Left colon (tissue), 2 donors: ENCODE data around the gene COL28A1. TPM values are rescaled to one million over a fixed set of nuclear protein-coding genes. Genes with fewer than 3 reads are reported as not detected.
A peak's percentile ranks its signal among the peaks of the same experiment; 100 is the strongest.
"Not testable (repeated sequence)": the region's sequence is repeated elsewhere in the genome, so short reads cannot be mapped to it uniquely, and the experiment has no call there.

Experiments used
- ATAC-seq: fragments of 200-7000 bp; cut with Tn5 transposase; one replicate; pipeline ENCODE4 v1.9.1; 2020; ENCODE audit warnings: mild to moderate bottlenecking, moderate library complexity
- DNase-seq, 2 donors: peaks; one replicate each; pipeline ENCODE4 v3.0.0-alpha.2; 2020
- intact Hi-C, 2 donors: fragments of 100-400 bp; cut with DNase I in 1 of 2; cut with micrococcal nuclease in 1 of 2; formaldehyde crosslinking; loops; one replicate each; pipeline versions ENCODE4 v1.11.2 to v1.14.0; 2022; cut with DNase I, micrococcal nuclease
- total RNA-seq, 2 donors: library from RNA; stranded (reverse); fragmentation: NEBNext Ultra II Directional; extraction: Animal tissue kit (Norgen Biotek cat#: 25700); gene quantifications; one replicate each; pipeline ENCODE4 v1.2.1, GENCODE V29; 2021
- donor health status: DM: no; HTN: no; CAD: no.
- donor health status: DM: yes; HTN: yes; CAD: no.

Gene COL28A1
- total RNA-seq, 2 donors from 2014 or later, result 3.2 to 5.1 TPM

DNA sequence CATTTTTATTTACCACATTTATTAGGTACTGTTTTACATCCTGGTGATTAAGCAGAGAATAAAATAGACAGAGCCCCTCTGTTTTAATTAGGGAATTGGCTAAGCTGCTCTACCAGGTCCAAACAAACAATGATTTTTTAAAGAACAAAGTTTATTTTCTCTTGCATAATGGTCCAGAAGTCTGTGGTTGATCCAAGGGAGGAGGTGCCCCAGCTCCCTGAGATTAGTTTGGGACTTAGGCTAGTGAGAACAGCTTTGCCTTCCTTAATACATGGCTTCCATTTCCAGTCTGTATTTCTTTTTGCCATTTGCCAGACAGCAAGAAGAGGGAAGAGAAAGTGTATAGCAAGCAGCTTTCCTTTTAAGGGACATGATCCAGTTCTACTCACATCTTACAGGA is 28.1 kb upstream of the COL28A1 start:
- no peak for ATAC-seq
- intact Hi-C loops, result no loop called here
- DNase-seq, result no peak

DNA sequence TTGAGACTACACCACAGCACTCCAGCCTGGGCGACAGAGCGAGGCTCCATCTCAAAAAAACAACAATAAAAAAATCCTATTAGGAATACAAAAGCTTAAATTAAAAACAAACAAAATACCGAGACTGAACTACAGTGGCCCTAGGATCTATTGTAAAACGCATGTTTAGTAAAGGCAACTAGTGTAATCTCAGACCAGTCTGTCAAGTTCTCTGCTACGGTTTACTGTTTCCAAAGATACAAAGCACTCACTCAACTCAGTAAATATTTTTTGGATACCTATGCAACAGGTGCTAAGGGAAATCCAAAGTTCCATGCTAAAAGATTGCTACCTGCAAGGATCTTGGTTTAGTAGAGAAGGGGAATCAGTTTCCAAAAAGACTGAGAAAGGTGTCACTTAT is 27.6 kb upstream of the COL28A1 start:
- intact Hi-C loops, result no loop called here
- DNase-seq (no peak), ATAC-seq (no peak)

DNA sequence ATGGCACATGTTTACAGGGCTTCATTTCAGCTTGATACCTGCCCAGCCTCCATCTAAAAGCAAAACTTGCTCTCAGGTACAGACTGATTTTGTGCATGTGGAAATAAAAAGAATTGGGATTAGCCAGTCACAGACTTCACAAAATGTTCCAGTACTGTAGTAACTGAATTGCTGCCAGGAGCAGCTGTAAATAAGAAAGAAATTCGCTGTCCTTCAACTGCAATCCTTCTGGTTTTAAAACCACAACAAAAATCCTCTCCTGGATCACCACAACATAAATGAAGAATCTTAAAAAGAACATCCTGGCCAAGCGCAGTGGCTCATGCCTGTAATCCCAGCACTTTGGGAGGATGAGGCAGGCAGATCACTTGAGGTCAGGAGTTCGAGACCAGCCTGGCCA is 27.1 kb upstream of the COL28A1 start:
- no peak for DNase-seq
- no peak for ATAC-seq
- intact Hi-C loops, result no loop called here

DNA sequence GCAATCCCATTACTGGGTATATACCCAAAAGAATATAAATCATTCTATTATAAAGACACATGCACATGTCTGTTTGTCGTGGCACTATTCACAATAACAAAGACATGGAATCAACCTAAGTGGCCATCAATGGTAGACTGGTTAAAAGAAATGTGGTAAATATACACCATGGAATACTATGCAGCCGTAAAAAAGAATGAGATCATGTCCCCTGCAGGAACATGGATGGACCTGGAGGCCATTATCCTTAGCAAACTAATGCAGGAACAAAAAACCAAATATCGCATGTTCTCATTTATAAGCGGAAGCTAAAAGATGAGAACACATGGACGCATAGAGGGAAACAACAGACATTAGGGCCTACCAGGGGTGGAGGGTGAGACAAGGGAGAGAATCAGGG is 25.9 kb upstream of the COL28A1 start:
- intact Hi-C loops, DNase-seq, ATAC-seq: not testable (repeated sequence)

DNA sequence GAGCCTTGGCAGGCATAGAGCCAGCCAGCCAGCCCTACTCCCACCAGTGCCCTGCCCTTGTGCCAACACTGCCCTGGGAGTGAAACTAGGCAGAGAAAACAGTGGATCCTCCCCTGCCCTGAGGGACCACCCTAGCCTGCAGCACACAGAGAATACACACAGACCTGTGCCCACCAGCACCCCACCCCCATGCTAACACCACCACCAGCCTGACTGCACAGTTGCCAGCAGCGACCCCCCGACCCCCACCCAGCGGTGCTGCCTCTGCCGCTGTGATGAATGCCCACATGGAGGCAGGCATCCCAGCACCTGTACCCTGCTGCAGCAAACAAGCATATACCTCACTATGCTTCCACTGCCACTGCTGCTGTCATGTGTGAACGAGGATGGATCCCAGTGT is 21.6 kb upstream of the COL28A1 start:
- intact Hi-C loops, result no loop called here
- DNase-seq, result no peak
- ATAC-seq, result no peak

DNA sequence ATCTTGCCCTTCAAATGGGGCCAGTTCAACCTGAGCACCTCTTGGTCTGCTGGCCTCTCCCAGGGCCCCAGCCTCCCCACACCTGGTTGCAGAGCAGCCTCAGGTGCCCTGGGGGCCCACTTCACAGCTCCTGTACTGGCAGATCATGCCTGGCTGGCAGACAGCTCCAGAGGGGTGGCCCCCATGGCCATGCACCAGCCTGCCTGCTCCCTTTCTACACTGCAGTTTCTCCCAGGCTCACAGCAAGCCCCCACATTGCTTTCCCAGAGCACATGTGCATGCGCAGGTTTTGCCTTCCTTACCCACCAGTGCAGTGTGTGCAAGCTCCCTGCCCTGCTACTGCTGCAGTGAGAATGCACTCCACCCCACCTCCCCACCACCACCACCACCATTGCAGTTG is 21.2 kb upstream of the COL28A1 start:
- ATAC-seq (no peak), DNase-seq (no peak)
- intact Hi-C loops, result no loop called here

DNA sequence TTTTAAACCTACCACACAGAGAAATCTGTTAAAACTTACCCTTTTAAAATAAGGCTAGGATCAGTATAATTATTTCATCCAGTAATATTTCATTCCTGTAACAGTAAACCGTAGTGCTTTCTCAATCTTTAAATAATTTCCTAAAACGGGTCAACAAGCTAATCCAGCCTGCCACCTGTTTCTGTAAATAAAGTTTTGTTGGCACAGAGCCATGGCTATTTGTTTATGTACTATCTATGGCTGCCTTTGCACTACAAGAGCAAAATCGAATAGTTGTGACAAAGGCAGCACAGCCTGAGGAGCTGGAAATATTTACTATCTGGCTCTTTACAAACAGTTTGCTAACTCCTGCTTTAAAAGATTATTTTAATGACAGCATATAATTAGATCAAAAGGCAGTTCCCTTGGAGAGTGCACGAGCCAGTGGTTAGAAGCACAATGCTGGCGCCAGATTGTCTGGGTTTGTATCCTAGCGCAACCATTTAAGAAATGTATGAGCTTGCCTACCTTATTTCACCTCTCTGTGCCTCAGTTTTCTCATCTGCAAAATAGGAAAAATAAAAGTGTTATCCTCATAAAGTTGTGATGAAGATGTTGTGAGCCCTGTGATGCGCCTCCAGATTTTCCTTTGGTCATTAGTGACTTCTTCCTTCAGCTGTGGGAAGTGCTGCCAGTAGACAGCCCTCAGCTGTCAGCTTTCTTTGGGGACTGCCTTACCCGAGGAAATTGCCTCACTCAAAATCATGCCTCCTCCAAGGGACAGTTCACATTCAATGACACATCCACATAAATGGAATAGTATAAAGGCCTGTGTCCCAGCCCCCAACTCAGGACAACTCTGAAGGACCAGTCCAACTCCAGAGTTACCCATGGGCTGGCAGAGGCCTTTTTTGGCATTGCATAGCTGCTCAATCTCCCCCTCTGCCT is 19.2 kb upstream of the COL28A1 start:
- ATAC-seq (no peak), DNase-seq (no peak)
- intact Hi-C loops, result no loop called here

DNA sequence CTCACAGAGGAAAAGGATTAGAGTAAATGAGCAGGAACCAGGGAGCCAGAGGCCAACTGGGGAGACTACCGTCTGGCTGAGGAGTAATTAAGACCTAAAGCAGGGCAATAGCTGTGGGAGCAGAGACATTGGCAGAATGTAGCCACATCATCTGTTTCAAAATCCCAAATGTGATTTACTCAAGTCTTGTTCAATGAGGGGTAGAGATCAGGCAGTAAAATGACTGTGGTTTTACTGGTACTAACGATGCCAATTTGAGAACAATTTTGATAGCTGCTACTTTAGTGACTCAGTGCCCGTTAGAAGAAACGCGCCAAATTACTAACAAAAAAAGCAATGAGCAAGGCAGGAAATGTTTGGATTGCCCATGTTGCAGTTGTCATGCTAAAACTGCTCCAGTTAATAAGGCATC is 18.4 kb upstream of the COL28A1 start:
- DNase-seq (no peak), ATAC-seq (no peak)
- intact Hi-C loops, result no loop called here

DNA sequence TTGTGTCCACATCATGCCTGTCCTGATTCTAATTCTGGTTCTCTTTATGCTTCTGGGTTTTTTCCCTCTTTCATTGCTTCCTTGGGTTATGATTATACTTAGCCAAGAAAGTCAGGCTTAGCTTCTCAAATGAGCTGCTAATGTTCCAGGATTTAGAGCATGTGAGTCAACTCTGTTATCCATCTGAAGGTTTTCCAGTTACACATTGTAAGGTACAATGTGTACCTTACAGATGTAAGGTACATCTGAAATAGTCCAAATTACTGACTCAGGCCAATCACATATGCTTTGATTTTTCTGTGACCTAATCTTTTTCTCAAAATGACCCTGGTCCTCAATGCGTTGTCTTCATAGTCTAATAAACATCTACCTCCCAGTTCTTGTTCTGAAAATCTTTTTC is 17.7 kb upstream of the COL28A1 start:
- DNase-seq (no peak), ATAC-seq (no peak)
- intact Hi-C loops, result no loop called here

DNA sequence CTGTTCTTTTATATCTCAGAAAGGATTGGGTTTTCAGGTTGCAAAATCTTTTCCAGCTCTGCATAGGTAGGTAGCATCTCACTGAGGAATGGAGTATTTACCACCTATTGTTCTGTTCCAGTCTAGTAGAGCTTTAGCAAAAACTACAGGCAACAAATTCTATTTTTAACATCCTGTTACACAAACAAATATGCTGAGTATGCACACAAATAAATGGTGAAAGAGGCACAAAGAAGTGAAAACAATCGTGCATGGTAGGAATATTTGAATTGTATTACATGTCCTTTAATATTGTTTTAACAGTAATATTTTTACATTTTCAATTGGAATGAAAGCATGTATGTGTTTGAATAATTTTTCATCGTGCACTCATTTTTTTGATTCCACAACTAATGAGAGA is 16.5 kb upstream of the COL28A1 start:
- ATAC-seq, result no peak
- no peak for DNase-seq
- intact Hi-C loops, result no loop called here

DNA sequence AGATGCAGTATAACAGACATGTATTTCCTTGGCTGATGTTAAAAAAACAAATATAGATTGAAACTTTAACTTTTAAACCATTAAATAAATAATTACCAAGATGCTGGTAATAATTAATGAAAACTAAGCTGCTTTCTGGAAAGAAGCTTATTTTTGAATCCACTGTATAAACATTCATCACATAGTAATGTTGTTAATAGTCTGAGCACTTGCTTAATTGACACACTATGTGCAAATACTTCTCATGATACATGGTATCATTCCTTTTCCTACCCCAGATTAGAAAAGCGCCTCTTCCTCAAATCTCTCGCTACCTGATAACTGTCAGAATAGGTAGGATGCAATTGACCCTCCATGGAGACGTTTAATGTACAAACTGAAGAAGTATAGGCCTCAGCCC is 15.0 kb upstream of the COL28A1 start:
- ATAC-seq (no peak), DNase-seq (no peak)
- intact Hi-C loops, result no loop called here

DNA sequence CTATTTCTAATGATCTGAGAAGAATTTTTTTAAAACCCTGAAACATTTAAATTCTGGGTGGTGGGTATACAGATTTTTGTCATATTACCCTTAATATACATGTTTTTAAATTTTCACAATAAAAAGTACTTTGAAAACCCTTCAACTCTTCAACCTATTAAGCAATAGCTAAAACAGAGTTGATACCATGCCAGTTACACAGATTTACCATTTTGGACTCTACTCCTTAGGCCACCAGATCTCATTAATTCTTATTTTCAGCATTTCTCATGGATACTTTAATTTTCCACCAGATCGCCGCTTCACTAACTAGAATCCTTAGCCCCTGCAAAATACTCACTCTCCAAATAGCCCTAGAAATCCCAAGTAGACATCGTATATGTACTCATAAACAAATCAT is 12.7 kb upstream of the COL28A1 start:
- no peak for ATAC-seq
- DNase-seq, result no peak
- intact Hi-C loops, result no loop called here

DNA sequence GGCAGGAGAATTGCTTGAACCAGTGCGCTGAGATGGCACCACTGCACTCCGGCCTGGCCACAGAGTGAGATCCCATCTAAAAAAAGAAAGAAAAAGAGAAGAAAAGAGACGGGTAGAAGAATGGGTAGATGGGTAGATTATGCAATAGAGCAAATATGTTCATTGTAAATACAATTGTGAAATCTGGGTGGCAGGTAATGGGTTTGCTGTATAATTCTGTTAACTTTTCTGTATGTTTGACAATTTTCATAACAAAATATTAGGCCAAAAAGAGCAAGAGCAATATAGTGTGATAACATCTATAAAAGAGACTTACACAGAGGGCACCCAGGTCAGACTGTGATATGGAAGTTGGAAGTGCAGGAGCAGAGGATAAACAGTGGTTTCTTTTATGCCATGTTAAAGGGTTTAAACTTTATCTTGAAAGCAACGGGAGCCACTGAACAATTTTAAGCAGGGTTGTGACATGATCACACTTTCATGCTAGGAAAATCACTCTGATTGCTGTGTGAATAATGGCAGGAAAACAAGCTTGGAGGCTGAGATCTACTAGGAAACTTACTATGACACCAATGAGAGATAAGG is 6.7 kb upstream of the COL28A1 start:
- intact Hi-C loops, result loop anchor here in 1 of 2 donors (5.0 kb wide), 1 partner anchor 120 kb away; no protein-coding TSS in a partner anchor
- DNase-seq (no peak), ATAC-seq (peak; percentile 48)

DNA sequence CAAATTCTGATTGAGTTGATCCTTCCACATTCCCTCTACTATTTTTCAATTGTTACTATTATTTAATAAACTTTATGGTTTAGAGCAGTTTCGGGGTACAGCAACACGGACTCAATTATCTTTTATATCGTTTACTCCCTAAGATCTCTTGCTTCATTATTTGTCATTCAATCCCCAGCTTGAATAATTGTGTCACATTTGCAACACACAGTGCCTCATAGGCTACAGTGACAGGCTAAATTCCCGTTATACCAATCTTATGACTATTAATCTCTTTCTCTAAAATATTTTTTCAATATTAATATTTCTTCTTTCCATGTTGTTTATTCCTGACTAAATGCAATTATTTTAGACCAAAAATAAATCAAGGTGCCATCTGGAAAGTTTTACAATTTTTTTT is 4.0 kb upstream of the COL28A1 start:
- no peak for DNase-seq
- intact Hi-C loops, result loop anchor here in 1 of 2 donors (5.0 kb wide), 2 partner anchors 117 to 437 kb away; no protein-coding TSS in a partner anchor
- ATAC-seq, result no peak

DNA sequence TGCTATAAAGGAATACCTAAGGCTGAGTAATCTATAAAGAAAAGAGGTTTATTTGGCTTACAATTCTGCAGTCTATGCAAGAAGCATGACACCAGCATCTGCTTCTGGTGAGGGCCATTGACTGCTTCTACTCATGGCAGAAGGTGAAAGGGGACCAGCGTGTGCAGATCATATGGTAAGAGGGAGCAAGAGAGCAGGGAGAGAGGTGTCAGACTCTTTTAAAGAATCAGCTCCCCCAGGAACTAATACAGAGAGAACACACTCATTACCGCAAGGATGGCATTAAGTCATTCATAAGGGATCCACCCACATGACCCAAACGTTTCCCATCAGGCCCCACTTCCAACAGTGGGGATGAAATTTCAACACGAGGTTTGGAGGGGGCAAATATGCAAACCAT is 3.5 kb upstream of the COL28A1 start:
- intact Hi-C loops, result loop anchor here in 1 of 2 donors (5.0 kb wide), 1 partner anchor 437 kb away; no protein-coding TSS in a partner anchor
- no peak for ATAC-seq
- DNase-seq, result no peak

DNA sequence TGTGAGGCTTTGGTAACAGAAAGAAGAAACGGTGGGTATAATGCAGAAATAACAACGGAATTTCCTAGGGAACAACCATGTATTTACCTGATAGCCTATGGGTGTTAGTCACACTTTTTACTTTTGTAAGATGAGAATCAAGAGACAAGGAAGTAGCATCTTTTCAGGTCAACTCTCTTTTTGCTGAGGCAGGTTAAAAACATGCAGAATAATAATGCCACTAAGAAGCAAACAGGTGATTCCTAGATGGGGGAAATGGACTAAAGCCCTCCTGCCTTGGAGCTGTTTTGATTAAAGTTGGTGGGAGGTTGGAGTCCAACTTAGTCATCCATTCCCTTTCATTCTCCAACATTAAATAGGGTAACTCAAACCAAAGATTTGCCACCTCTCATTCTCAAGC is 2.0 kb upstream of the COL28A1 start:
- no peak for ATAC-seq
- no peak for DNase-seq
- intact Hi-C loops, result loop anchor here in 1 of 2 donors (5.0 kb wide), 1 partner anchor 435 kb away; no protein-coding TSS in a partner anchor

DNA sequence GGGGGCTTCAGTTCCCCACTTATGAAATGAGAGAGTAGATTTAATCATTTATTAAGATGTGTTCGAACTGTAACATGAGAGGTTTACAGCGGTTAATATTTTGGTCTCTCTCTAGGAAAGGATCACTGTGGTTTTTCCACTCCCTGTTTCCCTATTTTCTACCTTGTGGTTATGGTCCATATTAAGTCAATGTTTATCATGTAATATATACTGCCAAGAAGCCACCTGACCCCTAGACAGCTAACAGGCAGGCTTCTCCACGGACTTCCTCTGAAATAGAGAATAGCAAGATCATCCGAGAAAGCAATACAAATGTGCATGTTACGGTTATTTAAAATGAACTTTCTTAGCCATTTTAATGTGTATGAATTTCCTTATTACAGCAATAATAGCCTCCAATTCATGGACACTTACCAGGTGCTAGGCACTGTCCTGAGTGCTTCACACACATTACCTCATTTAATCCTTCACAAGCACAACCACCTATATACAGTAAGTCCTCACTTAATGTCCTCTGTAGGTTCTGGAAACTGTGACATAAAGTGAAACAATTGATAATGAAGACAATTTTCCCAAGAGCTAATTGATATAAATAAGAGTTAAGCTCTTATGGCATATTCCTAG is 835 bp upstream of the COL28A1 start:
- DNase-seq, result no peak
- intact Hi-C loops, result loop anchor here in 1 of 2 donors (5.0 kb wide), 1 partner anchor 434 kb away; no protein-coding TSS in a partner anchor
- peak; percentile 74 for ATAC-seq

DNA sequence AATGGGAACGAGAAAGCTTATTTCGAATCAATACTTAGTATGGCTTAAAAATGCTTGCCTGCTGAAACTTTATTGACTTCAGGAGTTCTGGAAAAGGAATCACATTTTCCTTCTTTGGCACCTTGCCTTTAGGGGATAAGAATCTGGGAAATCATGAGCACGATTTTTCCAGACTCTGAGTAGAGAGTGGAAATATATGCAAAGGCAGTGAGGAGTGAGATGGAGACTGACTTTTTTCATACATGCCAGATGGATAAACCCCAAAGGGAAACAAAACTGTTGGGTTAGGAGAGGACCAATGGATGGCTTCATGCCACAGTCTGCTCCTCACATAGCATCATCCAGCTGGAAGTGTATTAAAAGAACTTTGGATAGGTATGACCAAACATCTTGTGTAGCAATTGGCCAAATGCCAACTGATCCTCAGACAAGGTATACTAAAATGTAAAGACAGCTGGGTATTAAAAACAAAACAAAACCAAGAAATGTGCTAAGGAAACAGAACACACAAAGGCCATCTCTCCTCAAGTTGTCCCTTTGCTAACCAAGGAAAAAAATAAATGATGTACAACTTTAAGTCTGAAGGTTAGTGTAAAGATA is 1.7 kb downstream of the COL28A1 start:
- ATAC-seq (no peak), DNase-seq (no peak)
- intact Hi-C loops, result no loop called here

DNA sequence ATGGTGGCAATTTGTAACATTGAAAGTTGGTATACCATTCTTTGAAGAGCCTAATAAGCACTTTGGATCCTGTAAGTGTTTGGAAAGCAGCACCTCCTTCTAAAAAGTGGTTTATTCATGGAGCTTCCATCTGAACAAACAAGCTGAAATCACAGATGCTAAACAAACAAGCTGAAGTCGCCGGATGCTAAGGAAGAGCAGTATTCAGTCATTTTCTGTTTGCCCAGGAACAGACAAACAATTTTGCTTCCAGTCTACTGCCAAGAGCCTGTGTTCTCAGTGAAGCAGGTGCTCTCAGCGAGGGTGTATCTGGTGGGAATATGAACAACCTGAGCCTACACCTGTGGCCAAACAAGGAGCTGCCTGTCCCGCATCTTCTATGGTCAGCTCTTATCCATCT is 6.3 kb downstream of the COL28A1 start:
- intact Hi-C loops, result no loop called here
- ATAC-seq, result no peak
- DNase-seq, result no peak
